OCI-LY3 (cell line): Measurements from ENCODE around the gene AKAP12.

Experiments
- H2AFZ ChIP-seq: fragments of 200-600, 300-600 bp; shearing (Covaris generic); 2 replicates; pipeline ENCODE4 v1.6.0; 2014; ENCODE audit warnings: antibody characterized with exemption, low read depth, low read length
- H3K27ac ChIP-seq: fragments of 200-600, 300-600 bp; sonication (generic); 2 replicates; pipeline ENCODE4 v1.5.1; 2014; ENCODE audit warnings: mild to moderate bottlenecking, low read length, moderate library complexity, mixed read lengths
- H3K27me3 ChIP-seq: fragments of 200-600, 300-600 bp; sonication (generic); 2 replicates; pipeline ENCODE4 v1.6.1; 2014; ENCODE audit warnings: low read depth, low read length, mixed read lengths
- H3K36me3 ChIP-seq: fragments of 200-600, 300-600 bp; sonication (generic); replicated peaks from 2 replicates; pipeline ENCODE3; 2014; ENCODE audit warnings: low read depth, low read length, mixed read lengths
- H3K4me1 ChIP-seq: fragments of 300-600, 200-600 bp; sonication (generic); 2 replicates; pipeline ENCODE4 v1.6.1; 2014; ENCODE audit warnings: low read length, mixed read lengths
- H3K4me2 ChIP-seq: fragments of 200-600, 300-600 bp; sonication (generic); 2 replicates; pipeline ENCODE4 v1.6.1; 2014; ENCODE audit warnings: low read length, mixed read lengths
- H3K4me3 ChIP-seq: fragments of 300-600, 200-600 bp; sonication (generic); 2 replicates; pipeline ENCODE4 v1.5.1; 2014; ENCODE audit warnings: antibody characterized with exemption, mild to moderate bottlenecking, low read length, moderate library complexity
- H3K79me2 ChIP-seq: fragments of 300-600, 200-600 bp; shearing (Covaris generic); 2 replicates; pipeline ENCODE4 v1.6.1; 2014; ENCODE audit warnings: mild to moderate bottlenecking, low read length, mixed read lengths
- H3K9ac ChIP-seq: fragments of 300-600, 200-600 bp; shearing (Covaris generic); 2 replicates; pipeline ENCODE4 v1.6.0; 2014; ENCODE audit warnings: mild to moderate bottlenecking, low read length, moderate library complexity
- H3K9me3 ChIP-seq: fragments of 200-600, 300-600 bp; shearing (Covaris generic); 2 replicates; pipeline ENCODE4 v1.6.1; 2014; ENCODE audit warnings: low read length, mixed read lengths; ENCODE audit not compliant: insufficient read depth
- H4K20me1 ChIP-seq: fragments of 200-600, 300-600 bp; sonication (generic); 2 replicates; pipeline ENCODE4 v1.6.1; 2016; ENCODE audit warnings: low read length, mixed read lengths; ENCODE audit not compliant: insufficient read depth
- EZH2phosphoT487 ChIP-seq: fragments of 200-600 bp; shearing (Covaris generic); IDR thresholded peaks from 2 replicates; pipeline ENCODE4 v1.6.1; 2018; ENCODE audit warnings: antibody characterized with exemption, mixed run types, low read depth
- TF ChIP-seq, protein P1 (sequence below): fragments of 200-600, 300-600 bp; sonication (generic); IDR thresholded peaks from 2 replicates; pipeline ENCODE4 v1.5.1; 2014; ENCODE audit warnings: antibody characterized with exemption, low read length, low read depth

Gene AKAP12

DNA sequence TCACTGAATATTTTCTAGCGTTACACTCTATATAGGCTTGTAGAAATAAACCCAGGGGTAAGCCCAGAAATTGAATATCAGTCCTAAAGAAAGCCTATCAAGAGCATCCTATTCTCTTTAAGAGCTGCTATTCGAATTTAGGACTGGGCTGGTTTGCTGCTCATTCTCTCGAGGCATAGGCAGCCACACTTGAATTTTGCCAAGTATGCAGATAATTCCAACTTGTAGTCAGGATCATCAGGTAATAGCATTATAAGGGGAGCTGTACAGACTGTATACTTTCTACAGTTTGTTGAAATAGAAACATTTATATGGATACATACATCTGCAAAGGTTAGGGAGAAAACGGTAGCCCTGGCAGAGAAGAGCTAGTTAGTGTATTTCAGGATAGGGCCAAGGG is 153.6 kb downstream of the AKAP12 start:
- H3K36me3 ChIP-seq: peaks cover 11% of the 10 kb centered on the region
- H3K79me2 ChIP-seq: peaks cover 85% of the 10 kb centered on the region
- peak overlapping the region; percentile 98 for H3K4me2 ChIP-seq
- no peaks in the 10 kb centered on the region for H3K9me3 ChIP-seq
- H3K27ac ChIP-seq: no peak overlapping the region
- H3K4me1 ChIP-seq: peaks cover 25% of the 10 kb centered on the region
- H3K9ac ChIP-seq: no peak overlapping the region
- no peaks in the 10 kb centered on the region for H3K27me3 ChIP-seq
- H2AFZ ChIP-seq: no peak overlapping the region
- peak overlapping the region; percentile 95; the same call in 1 of the 2 replicates for H3K4me3 ChIP-seq
- peaks cover 46% of the 10 kb centered on the region for H4K20me1 ChIP-seq
- no peak for TF ChIP-seq EZH2phosphoT487
- TF ChIP-seq, protein P1, sequence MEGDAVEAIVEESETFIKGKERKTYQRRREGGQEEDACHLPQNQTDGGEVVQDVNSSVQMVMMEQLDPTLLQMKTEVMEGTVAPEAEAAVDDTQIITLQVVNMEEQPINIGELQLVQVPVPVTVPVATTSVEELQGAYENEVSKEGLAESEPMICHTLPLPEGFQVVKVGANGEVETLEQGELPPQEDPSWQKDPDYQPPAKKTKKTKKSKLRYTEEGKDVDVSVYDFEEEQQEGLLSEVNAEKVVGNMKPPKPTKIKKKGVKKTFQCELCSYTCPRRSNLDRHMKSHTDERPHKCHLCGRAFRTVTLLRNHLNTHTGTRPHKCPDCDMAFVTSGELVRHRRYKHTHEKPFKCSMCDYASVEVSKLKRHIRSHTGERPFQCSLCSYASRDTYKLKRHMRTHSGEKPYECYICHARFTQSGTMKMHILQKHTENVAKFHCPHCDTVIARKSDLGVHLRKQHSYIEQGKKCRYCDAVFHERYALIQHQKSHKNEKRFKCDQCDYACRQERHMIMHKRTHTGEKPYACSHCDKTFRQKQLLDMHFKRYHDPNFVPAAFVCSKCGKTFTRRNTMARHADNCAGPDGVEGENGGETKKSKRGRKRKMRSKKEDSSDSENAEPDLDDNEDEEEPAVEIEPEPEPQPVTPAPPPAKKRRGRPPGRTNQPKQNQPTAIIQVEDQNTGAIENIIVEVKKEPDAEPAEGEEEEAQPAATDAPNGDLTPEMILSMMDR: no peak

DNA sequence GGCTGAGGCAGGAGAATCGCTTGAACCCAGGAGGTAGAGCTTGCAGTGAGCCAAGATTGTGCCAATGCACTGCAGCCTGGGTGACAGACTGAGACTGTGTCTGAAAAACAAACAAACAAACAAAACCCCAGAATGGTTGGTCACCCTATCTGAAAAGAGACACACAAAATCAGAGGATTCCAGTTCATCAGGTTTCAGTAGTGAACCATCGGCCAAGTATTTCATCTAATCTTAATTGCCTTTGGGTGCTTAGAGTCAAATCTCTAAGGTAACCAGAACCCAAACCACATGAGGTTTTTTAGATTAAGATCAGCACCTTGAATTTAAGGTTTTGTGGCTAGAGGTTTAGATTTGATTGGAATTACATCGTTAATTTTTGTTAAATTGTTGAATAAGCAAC is 159.9 kb downstream of the AKAP12 start:
- peaks cover 8% of the 10 kb centered on the region for H3K4me1 ChIP-seq
- H3K9ac ChIP-seq: no peak overlapping the region
- H3K79me2 ChIP-seq: peaks cover 93% of the 10 kb centered on the region
- TF ChIP-seq EZH2phosphoT487: no peak
- TF ChIP-seq, protein P1: no peak
- H3K27me3 ChIP-seq: no peaks in the 10 kb centered on the region
- no peak overlapping the region for H2AFZ ChIP-seq
- no peak overlapping the region for H3K27ac ChIP-seq
- H4K20me1 ChIP-seq: peaks cover 44% of the 10 kb centered on the region
- no peak overlapping the region for H3K4me2 ChIP-seq
- no peak overlapping the region for H3K4me3 ChIP-seq
- H3K9me3 ChIP-seq: no peaks in the 10 kb centered on the region
- peaks cover 16% of the 10 kb centered on the region for H3K36me3 ChIP-seq

DNA sequence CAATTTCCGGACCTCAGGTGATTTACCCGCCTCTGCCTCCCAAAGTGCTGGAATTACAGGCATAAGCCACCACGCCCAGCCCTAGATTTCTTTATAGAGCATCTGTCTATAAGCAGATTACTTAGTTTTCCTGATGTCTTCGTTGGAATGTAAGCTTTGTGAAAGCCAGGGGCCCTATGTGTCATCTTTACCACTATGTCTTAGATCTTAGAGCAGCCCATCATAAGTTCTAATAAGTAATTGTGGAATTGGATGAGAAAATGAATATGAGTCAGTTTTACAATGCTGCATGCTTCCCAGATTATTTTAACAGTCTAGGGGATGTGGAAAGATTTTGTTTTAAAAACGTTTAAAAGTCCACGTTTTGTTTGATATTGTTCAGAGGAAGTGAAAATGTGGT is 160.7 kb downstream of the AKAP12 start:
- H3K36me3 ChIP-seq: peaks cover 16% of the 10 kb centered on the region

DNA sequence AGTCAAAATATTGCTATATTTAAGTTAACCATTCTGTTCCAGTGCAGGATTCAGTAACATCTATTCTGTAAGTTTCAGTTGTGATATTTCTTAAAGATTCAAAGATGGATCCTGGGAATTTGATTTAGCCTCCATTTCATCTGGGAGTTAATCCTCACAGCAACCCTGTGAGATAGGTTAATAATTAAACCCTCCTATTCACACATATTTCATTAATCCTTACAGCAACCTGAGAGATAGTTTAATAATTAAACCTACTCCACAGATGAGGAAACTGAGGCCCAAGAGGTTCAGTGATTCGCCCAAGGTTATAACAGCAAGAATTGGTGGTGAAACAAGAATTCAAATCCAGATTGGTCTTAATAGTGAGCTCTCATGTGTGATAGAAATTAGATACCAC is 162.5 kb downstream of the AKAP12 start:
- H3K79me2 ChIP-seq: peaks cover 68% of the 10 kb centered on the region
- no peak overlapping the region for H3K9ac ChIP-seq
- no peaks in the 10 kb centered on the region for H3K27me3 ChIP-seq
- no peak overlapping the region for H2AFZ ChIP-seq
- peaks cover 16% of the 10 kb centered on the region for H3K36me3 ChIP-seq
- TF ChIP-seq, protein P1: no peak
- TF ChIP-seq EZH2phosphoT487: no peak
- peaks cover 25% of the 10 kb centered on the region for H4K20me1 ChIP-seq
- H3K4me2 ChIP-seq: no peak overlapping the region
- no peak overlapping the region for H3K4me3 ChIP-seq
- 0 out of 2 replicates have a peak, but pooled peaks cover 3% of the 10 kb centered on the region for H3K4me1 ChIP-seq
- no peaks in the 10 kb centered on the region for H3K9me3 ChIP-seq
- H3K27ac ChIP-seq: no peak overlapping the region

More for the DNA sequence above, 160.7 kb downstream of the AKAP12 start:
- H3K9me3 ChIP-seq: no peaks in the 10 kb centered on the region
- no peaks in the 10 kb centered on the region for H3K27me3 ChIP-seq
- peaks cover 8% of the 10 kb centered on the region for H3K4me1 ChIP-seq
- peaks cover 85% of the 10 kb centered on the region for H3K79me2 ChIP-seq
- H4K20me1 ChIP-seq: peaks cover 37% of the 10 kb centered on the region
- H2AFZ ChIP-seq: no peak overlapping the region
- no peak overlapping the region for H3K4me3 ChIP-seq
- no peak overlapping the region for H3K4me2 ChIP-seq
- no peak for TF ChIP-seq EZH2phosphoT487
- TF ChIP-seq, protein P1: no peak
- H3K27ac ChIP-seq: no peak overlapping the region
- no peak overlapping the region for H3K9ac ChIP-seq
